ENCODE measurements around the gene OLFM1. TPM values are rescaled to one million over a fixed set of nuclear protein-coding genes. Genes with fewer than 3 reads are reported as not detected.
A peak's percentile ranks its signal among the peaks of the same experiment; 100 is the strongest.

OLFM1 gene
- total RNA-seq, 5 donors from 2014 or later (not counting 1 experiment from before 2014, with no cell fraction given) = 0.16 TPM; not detected in 4

DNA sequence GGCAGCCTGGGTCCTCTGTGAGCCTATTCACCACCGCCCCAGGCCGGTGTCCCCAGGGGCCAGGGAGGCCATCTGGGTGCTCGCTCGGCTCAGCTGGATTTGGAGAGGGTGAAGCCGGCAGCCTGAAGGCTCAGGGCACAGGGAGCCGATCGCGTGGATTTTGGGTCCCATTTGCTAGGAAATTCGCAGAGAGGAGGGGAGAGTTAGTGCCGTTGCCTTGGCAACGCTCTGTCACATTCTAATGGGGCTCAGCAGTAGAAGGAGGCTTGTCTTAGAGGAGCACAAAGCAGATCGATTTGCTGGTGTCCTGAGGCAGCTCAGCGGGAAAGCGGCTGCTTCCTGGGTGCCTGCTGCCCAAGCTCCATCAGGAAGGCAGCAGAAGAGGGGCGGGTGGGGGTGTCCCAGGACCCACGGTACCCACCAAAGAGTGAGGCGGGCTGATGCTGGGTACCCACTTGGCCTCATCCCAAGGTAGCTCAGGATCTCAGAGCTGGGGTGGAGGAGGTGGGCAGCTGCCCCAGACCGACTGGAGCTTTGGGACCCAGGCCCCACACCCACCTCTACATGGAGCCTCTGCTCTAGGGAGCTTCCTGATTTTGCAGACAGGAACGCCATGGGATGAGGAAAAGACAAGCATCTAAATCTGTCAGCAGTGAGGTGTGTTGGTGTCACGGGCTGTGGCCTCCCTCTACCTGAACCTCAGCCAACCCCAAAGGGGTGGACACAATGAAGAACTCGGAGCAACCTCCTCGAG lies 17.1 kb upstream of the OLFM1 start:
- Mint-ChIP-seq H3K4me3 (no peak overlapping the region), H3K4me1 (no peaks in the 10 kb centered on the region), H3K27me3 (peaks cover 38 to 47% of the 10 kb centered on the region in 2 donors), H3K36me3 (no peaks in the 10 kb centered on the region), H3K27ac (no peak overlapping the region), H3K9me3 (no peaks in the 10 kb centered on the region)
- Histone ChIP-seq H3K36me3 (ENCODE audit: control insufficient read depth in 2 of 2, extremely low read depth in 1 of 2, insufficient read depth in 1 of 2, low read length in 1 of 2) (no peaks in the 10 kb centered on the region), H3K4me3 (ENCODE audit: control insufficient read depth in 1 of 2, extremely low read depth in 1 of 2, low read length in 1 of 2) (no peak overlapping the region), H3K27me3 (replicated peaks in 1 of 2; ENCODE audit: control insufficient read depth in 2 of 2, extremely low read depth in 1 of 2, insufficient read depth in 2 of 2, low read length in 1 of 2) (peaks cover 5 to 45% of the 10 kb centered on the region in 2 experiments), H3K4me1 (ENCODE audit: control insufficient read depth in 1 of 2, extremely low read depth in 1 of 2, insufficient read depth in 2 of 2, low read length in 2 of 2) (no peaks in the 10 kb centered on the region), H3K27ac (ENCODE audit: low read length) (no peak overlapping the region), H3K9me3 (no peaks in the 10 kb centered on the region)
- DNase-seq (no peak), ATAC-seq (replicated peaks in 1 of 4) (no peak)
- CTCF ChIA-PET = no interaction called here
- POLR2A ChIA-PET = no interaction called here
- WGBS (ENCODE audit: insufficient coverage) = 40% methylated on average over 12 of the region's 22 CpGs

DNA sequence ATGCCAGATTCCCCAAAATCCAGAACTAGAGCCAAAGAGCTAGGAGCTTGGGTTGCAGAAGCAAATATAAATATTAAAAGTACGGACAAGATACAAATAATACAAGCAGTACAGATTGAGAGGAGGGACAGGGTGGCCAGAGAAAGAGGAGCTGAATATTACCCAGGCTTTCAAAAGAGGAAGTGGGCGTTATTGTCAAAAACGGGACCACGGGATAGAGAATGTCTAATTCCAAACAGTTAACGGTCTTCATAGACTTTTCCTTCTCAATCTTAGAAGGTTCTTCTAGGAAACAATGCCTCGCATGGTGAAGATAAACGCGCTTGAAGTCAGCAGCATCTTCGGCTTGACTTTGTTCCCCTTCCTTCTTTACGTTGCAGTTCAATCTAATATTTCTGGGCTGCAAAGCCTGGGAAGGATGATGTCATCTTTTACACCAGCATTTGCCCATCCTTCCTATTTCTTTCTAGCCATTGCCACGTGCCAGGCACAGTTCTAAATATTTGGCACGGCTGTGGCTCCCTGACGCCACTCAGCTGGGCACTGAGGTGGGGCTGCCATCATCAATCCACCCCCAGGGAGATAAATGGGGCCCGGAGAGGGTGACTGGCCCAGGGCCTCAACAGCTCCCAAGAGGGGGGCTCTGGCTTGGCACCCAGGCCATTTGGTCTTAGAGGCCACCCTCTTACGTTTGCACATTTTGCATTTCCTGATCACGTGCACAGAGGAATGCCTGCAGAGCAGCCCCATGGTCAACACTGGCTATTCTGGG lies 16.3 kb upstream of the OLFM1 start:
- Mint-ChIP-seq H3K9me3 (no peaks in the 10 kb centered on the region), H3K4me1 (no peaks in the 10 kb centered on the region), H3K36me3 (no peaks in the 10 kb centered on the region), H3K27ac (no peak overlapping the region), H3K4me3 (no peak overlapping the region), H3K27me3 (peaks cover 33 to 41% of the 10 kb centered on the region in 2 donors)
- H3K4me1 ChIP-seq (ENCODE audit: control insufficient read depth in 1 of 2, extremely low read depth in 1 of 2, insufficient read depth in 2 of 2, low read length in 2 of 2) = no peaks in the 10 kb centered on the region
- H3K4me3 ChIP-seq (ENCODE audit: control insufficient read depth in 1 of 2, extremely low read depth in 1 of 2, low read length in 1 of 2) = no peak overlapping the region
- H3K36me3 ChIP-seq (ENCODE audit: control insufficient read depth in 2 of 2, extremely low read depth in 1 of 2, insufficient read depth in 1 of 2, low read length in 1 of 2) = no peaks in the 10 kb centered on the region
- H3K27ac ChIP-seq (ENCODE audit: low read length) = no peak overlapping the region
- H3K9me3 ChIP-seq = no peaks in the 10 kb centered on the region
- ChIA-PET CTCF (no interaction called here), POLR2A (no interaction called here)
- H3K27me3 ChIP-seq (replicated peaks in 1 of 2; ENCODE audit: control insufficient read depth in 2 of 2, extremely low read depth in 1 of 2, insufficient read depth in 2 of 2, low read length in 1 of 2) = peaks cover 5 to 48% of the 10 kb centered on the region in 2 experiments
- ATAC-seq (replicated peaks in 1 of 4) (no peak), DNase-seq (no peak)
- WGBS (ENCODE audit: insufficient coverage) = 70% methylated on average over 7 of the region's 16 CpGs

DNA sequence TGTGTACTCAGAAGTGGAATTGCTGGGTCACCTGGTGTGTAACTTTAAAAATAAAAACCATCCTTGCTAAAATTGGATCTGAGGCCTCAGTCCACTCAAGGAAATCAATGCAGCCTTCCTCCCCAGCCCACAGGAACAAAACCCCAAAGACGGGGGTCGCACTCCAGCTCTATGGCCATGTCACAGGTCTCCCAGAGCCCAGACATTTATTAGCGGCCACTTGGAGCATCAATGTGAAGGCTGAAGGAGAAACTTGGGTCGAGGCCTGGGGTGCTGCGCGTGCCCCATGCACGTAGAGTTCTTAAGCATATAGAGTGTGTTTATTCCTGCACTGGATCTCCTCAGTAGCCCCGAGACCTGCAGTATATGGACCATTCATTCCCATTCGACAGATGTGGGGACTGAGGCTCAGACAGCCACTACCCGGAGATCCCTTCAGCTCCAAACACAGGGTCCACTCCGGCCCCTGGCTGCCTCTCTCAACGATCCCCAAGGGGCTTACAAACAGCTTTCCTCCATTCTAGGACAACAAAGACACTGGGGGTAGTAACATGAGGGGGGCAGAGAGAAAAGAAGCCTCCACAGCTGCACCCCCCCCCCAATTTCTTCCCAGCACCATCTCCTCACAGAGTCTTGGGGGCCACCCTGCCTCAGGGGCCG lies 14.3 kb upstream of the OLFM1 start:
- Mint-ChIP-seq H3K27ac (no peak overlapping the region), H3K4me1 (no peaks in the 10 kb centered on the region), H3K4me3 (no peak overlapping the region), H3K9me3 (no peaks in the 10 kb centered on the region), H3K27me3 (peaks cover 43 to 46% of the 10 kb centered on the region in 2 donors), H3K36me3 (no peaks in the 10 kb centered on the region)
- WGBS (ENCODE audit: insufficient coverage) = 80% methylated on average over 9 of the region's 13 CpGs
- Histone ChIP-seq H3K27me3 (replicated peaks in 1 of 2; ENCODE audit: control insufficient read depth in 2 of 2, extremely low read depth in 1 of 2, insufficient read depth in 2 of 2, low read length in 1 of 2) (peaks cover 8 to 58% of the 10 kb centered on the region in 2 experiments), H3K27ac (ENCODE audit: low read length) (no peak overlapping the region), H3K4me3 (ENCODE audit: control insufficient read depth in 1 of 2, extremely low read depth in 1 of 2, low read length in 1 of 2) (no peak overlapping the region), H3K9me3 (no peaks in the 10 kb centered on the region), H3K4me1 (ENCODE audit: control insufficient read depth in 1 of 2, extremely low read depth in 1 of 2, insufficient read depth in 2 of 2, low read length in 2 of 2) (no peaks in the 10 kb centered on the region), H3K36me3 (ENCODE audit: control insufficient read depth in 2 of 2, extremely low read depth in 1 of 2, insufficient read depth in 1 of 2, low read length in 1 of 2) (no peaks in the 10 kb centered on the region)
- ATAC-seq (replicated peaks in 1 of 4) (no peak), DNase-seq (no peak)
- ChIA-PET POLR2A (no interaction called here), CTCF (no interaction called here)

DNA sequence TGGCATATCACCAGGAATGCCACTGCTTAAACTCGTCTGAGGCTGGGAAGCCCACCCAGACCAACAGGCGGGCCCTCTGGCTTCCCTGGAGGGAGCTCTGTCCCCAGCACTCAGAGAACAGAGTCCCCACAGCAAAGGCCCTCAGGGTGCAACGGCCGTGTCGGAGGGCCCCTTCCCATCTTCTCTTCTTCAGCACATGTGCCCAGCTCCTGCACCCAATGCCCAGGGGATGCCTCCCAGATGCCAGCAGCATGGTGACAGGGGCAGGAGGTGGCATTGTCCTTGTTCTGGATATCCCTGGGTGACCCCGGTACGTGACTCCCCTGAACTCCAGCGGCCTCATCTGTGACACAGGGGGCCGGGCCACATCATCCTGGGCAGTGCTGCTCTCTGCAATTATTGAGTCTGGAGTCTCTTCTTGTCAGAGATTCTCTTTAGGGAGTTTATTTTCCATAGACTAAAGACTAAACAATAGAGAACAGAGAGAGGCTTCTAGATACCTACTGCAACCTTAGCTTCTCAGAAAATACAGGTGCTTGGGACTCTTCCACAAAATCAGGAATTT lies 13.6 kb upstream of the OLFM1 start:
- H3K27me3 Mint-ChIP-seq = peaks cover 39 to 44% of the 10 kb centered on the region in 2 donors

DNA sequence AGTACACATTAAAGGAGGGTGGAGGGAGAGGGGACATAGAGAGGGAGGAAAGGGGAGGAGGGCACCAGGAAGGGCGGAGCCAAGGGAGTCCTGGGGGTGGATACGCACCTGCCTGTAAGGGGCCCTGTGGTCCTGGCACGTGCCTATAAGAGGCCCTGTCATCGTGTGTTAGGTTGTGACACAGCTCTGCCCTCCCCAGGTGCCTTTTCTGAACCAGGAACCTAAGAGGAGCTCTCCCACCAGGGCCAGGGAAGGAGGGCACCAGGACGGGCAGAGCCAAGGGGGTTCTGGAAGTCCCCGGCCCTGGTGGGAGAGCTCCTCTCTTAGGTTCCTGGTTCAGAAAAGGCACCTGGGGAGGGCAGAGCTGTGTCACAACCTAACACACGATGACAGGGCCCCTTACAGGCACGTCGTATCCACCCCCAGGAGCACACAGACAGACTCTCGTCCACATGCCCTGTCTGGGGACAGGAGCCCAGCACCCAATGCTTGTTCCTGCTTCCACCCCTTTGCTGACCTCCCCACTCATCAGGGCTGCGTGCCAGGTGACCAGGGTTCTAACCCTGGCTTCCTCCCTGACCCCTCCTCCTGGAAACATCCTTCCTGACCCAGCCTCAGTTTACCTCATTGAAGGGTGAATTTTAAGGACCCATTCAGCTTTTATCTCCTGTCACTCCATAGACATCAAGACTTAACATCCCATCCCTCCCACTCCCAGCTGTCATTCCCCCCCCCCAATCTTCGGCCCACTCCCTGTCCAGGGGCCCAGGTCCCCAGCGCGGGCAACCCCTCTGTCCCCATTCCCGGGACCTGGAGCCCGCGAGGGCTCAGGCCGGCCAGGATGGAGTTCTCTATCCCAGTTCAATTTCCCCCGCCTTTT lies 12.9 kb upstream of the OLFM1 start:
- no peak overlapping the region for H3K27ac Mint-ChIP-seq
- Histone ChIP-seq H3K9me3 (no peaks in the 10 kb centered on the region), H3K27ac (ENCODE audit: low read length) (no peak overlapping the region), H3K27me3 (replicated peaks in 1 of 2; ENCODE audit: control insufficient read depth in 2 of 2, extremely low read depth in 1 of 2, insufficient read depth in 2 of 2, low read length in 1 of 2) (peaks cover 8 to 55% of the 10 kb centered on the region in 2 experiments), H3K4me1 (ENCODE audit: control insufficient read depth in 1 of 2, extremely low read depth in 1 of 2, insufficient read depth in 2 of 2, low read length in 2 of 2) (no peaks in the 10 kb centered on the region), H3K4me3 (ENCODE audit: control insufficient read depth in 1 of 2, extremely low read depth in 1 of 2, low read length in 1 of 2) (no peak overlapping the region), H3K36me3 (ENCODE audit: control insufficient read depth in 2 of 2, extremely low read depth in 1 of 2, insufficient read depth in 1 of 2, low read length in 1 of 2) (no peaks in the 10 kb centered on the region)
- H3K4me1 Mint-ChIP-seq = no peaks in the 10 kb centered on the region
- no peak overlapping the region for H3K4me3 Mint-ChIP-seq
- H3K36me3 Mint-ChIP-seq = no peaks in the 10 kb centered on the region
- peaks cover 36 to 46% of the 10 kb centered on the region in 2 donors for H3K27me3 Mint-ChIP-seq
- peak in 1 of 35 experiments; percentile 7 for DNase-seq
- 45% methylated on average over 16 of the region's 19 CpGs for WGBS (ENCODE audit: insufficient coverage)
- ATAC-seq (replicated peaks in 1 of 4) = no peak
- ChIA-PET POLR2A (no interaction called here), CTCF (no interaction called here)
- H3K9me3 Mint-ChIP-seq = no peaks in the 10 kb centered on the region

More for the DNA sequence above, 13.6 kb upstream of the OLFM1 start:
- H3K36me3 ChIP-seq (ENCODE audit: control insufficient read depth in 2 of 2, extremely low read depth in 1 of 2, insufficient read depth in 1 of 2, low read length in 1 of 2) = no peaks in the 10 kb centered on the region
- ChIA-PET POLR2A (no interaction called here), CTCF (no interaction called here)
- no peaks in the 10 kb centered on the region for H3K9me3 ChIP-seq
- WGBS (ENCODE audit: insufficient coverage) = 91% methylated on average over 5 of the region's 9 CpGs
- ATAC-seq (replicated peaks in 1 of 4) = no peak
- H3K36me3 Mint-ChIP-seq = no peaks in the 10 kb centered on the region
- no peak overlapping the region for H3K4me3 ChIP-seq (ENCODE audit: control insufficient read depth in 1 of 2, extremely low read depth in 1 of 2, low read length in 1 of 2)
- H3K9me3 Mint-ChIP-seq = no peaks in the 10 kb centered on the region
- no peak for DNase-seq
- H3K4me3 Mint-ChIP-seq = no peak overlapping the region
- H3K27me3 ChIP-seq (replicated peaks in 1 of 2; ENCODE audit: control insufficient read depth in 2 of 2, extremely low read depth in 1 of 2, insufficient read depth in 2 of 2, low read length in 1 of 2) = peaks cover 8 to 58% of the 10 kb centered on the region in 2 experiments
- no peaks in the 10 kb centered on the region for H3K4me1 Mint-ChIP-seq
- no peaks in the 10 kb centered on the region for H3K4me1 ChIP-seq (ENCODE audit: control insufficient read depth in 1 of 2, extremely low read depth in 1 of 2, insufficient read depth in 2 of 2, low read length in 2 of 2)
- no peak overlapping the region for H3K27ac Mint-ChIP-seq
- no peak overlapping the region for H3K27ac ChIP-seq (ENCODE audit: low read length)
